Subcutaneous adipose tissue (tissue), 4 donors: Measurements from ENCODE around the gene ARIH1. TPM values are rescaled to one million over a fixed set of nuclear protein-coding genes. Genes with fewer than 3 reads are reported as not detected.

ENCODE experiments used
- total RNA-seq, 4 donors: library from RNA; depleted of rRNA; stranded (reverse); fragments of >200 nt; gene quantifications; one replicate each; pipeline ENCODE4 v1.1.0, GENCODE V29; 2016
- TF ChIP-seq, protein P1 (sequence below): fragments of 450-650 bp; IDR thresholded peaks from one replicate; pipeline ENCODE4 v1.5.1; 2016; ENCODE audit warnings: low read depth, mild to moderate bottlenecking, control low read depth, antibody characterized with exemption, moderate library complexity

The ARIH1 gene
- total RNA-seq, 4 donors from 2014 or later: 44.5 to 91.0 (median 56.5) TPM

DNA sequence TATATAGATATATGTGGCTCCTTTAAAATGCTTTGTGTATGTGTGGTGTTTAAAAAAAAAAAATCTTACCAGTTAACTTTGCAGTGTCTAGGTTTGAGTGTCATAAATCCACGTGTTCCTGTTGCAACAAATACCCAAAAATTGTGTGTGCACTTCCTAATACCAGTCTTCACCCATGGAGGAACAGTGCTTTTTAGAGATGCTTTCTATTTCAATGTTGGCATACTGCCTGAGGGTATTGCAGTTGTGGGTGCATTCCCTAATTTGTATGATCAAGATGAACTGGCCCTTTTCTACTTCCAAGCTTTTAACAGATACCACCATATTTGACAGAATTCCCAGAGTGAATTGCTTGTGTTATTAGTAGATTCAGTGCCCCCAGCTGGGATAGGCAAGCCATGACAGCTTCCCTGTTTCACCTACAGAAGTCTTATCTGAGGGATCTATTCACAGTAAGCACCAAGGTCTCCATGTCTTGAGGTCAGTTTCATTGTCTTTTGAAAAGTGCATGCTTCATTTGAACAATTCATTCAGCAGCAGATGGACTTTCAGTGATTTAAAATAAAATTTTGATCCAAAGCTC, 111.4 kb downstream of the ARIH1 start:
- TF ChIP-seq, protein P1, sequence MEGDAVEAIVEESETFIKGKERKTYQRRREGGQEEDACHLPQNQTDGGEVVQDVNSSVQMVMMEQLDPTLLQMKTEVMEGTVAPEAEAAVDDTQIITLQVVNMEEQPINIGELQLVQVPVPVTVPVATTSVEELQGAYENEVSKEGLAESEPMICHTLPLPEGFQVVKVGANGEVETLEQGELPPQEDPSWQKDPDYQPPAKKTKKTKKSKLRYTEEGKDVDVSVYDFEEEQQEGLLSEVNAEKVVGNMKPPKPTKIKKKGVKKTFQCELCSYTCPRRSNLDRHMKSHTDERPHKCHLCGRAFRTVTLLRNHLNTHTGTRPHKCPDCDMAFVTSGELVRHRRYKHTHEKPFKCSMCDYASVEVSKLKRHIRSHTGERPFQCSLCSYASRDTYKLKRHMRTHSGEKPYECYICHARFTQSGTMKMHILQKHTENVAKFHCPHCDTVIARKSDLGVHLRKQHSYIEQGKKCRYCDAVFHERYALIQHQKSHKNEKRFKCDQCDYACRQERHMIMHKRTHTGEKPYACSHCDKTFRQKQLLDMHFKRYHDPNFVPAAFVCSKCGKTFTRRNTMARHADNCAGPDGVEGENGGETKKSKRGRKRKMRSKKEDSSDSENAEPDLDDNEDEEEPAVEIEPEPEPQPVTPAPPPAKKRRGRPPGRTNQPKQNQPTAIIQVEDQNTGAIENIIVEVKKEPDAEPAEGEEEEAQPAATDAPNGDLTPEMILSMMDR: no peak

DNA sequence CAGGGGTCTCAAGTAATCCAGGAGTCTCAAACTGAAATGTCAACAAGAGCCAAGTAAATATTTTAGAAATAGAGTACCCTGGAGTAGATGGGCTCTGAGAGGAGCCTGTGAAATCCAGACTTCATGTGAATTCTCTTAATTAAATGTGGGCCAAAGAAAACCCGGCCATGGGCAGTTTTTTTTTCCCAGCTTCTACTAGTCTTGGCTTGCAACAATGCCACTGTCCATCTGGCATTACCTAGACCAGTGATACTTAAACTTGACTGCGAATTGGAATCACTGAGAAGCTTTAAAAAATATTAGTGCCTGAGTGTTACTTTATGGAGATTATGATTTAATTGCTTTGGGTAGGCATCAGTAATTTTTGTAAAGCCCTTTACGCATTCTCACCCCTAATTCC, 114.0 kb downstream of the ARIH1 start:
- TF ChIP-seq, protein P1: no peak

DNA sequence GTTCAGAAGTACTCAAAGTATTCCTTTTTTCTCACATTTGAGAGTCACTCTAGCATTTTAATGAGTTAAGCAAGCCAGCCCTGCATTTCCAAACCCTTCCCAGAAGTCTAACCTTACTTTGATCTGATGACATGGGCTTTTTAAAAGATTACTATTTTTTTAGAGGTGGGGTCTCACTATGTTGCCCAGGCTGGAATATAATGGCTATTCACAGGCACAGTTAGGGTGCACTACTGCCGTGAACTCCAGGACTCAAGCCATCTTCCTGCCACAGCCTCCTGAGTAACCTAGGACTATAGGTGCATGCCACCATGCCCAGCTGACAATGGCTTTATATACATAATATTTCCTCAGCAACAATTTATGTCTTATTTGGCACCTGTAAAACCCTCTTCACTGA, 116.3 kb downstream of the ARIH1 start:
- TF ChIP-seq, protein P1: no peak

DNA sequence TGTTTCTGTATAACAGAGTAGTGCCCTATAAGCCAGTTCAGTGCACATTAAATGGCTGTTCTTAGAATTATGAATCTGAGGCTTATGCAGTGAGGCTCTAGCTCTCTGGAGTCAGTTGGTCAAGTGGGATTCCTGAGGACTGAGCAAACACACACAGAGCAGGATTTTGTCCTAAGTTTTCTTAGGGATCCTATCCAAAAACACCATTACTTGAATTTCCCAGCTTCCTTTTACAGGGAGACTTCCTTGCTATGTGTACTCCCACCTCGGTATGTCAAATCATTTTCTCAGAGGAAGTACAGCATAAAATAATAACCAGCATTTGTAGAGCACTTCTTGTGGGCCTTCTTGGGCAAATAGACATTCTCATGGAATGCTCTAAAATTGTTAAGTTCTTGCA, 117.2 kb downstream of the ARIH1 start:
- TF ChIP-seq, protein P1: no peak

DNA sequence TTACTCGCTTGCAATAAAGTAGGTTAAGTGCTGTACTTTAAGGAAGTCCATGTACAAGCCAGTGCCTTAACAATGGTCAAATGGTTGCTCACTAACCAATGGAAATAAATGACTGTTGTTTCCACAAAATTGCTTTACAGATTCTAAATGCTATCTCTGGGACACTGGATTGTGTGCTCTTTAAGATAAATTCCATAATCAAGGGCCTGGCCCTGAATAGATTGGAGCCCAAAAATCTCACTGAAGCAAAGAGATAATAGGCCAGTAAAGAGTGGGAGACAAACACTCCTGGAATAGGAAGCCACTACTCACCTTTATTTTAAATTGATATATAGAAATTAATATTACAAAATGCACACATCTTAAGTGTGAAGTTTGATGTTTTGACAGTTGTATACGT, 118.0 kb downstream of the ARIH1 start:
- TF ChIP-seq, protein P1: no peak

DNA sequence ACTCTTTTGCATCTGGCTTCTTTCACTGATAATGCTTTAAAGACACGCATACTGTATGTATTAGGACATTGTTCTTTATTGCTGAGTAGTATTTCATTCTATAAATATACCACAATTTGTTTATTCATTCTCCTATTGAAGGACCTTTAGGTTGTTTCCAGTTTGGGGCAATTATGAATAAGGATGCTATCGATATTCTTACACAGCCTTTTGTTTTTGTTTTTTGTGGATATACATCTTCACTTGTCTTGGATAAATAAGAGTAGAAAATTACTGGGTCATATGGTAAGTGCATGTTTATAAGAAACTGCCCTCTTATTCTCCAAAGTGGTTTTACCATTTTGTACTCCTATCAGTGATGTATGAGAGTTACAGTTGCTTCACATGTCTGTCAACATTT, 118.5 kb downstream of the ARIH1 start:
- TF ChIP-seq, protein P1: no peak

DNA sequence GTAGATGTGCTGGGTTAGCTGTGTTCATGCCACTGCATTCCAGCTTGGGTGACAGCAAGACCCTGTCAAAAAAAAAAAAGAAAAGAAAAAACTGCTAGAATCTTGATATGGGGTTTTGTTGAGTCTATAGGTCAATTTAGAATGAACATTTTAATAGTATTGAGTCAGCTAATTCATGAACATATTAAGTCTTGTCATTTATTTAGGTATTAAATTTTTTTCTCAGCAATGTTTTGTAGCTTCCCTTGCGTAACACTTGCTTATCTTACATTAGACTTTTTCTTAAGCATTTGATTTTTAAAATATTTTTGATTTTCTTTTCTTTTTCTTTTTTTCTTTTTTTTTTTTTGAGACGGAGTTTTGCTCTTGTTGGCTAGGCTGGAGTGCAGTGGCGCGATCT, 119.7 kb downstream of the ARIH1 start:
- TF ChIP-seq, protein P1: no peak
